ENCODE measurements around the gene FAT3.

GRCh38 chr11:92253421-92253820 is 28.8 kb downstream of the FAT3 start:
- TF ChIP-seq CREB5 (CRISPR knock-in tag; IDR thresholded peaks at IDR 0.05; ENCODE audit: low read depth): no peak
- TF ChIP-seq SNAI2 (CRISPR knock-in tag; IDR thresholded peaks at IDR 0.05): no peak
- no peak for TF ChIP-seq TOX (CRISPR knock-in tag; IDR thresholded peaks at IDR 0.05; ENCODE audit: borderline replicate concordance)
- no peak for TF ChIP-seq ZFP30 (CRISPR knock-in tag; IDR thresholded peaks at IDR 0.05)
- no peak for TF ChIP-seq ZFP3 (CRISPR knock-in tag; IDR thresholded peaks at IDR 0.05)
- TF ChIP-seq PPARA (CRISPR knock-in tag; IDR thresholded peaks at IDR 0.05; ENCODE audit: borderline replicate concordance): no peak
- TF ChIP-seq RARB (CRISPR knock-in tag; IDR thresholded peaks at IDR 0.05): no peak

Measured in SK-N-SH treated with all-trans-retinoic acid at 6 μM for 48 hours (cell line).